Posterior cingulate gyrus (tissue), 11 donors: ENCODE results near the gene CTRL.

Source experiments
- DNase-seq, 10 donors: peaks; one replicate each; pipeline versions ENCODE4 v3.0.0 to v3.0.0-alpha.2; 2020 to 2021; ENCODE audit warnings: mixed read lengths in 3 of 10
- intact Hi-C: fragments of 100-400 bp; cut with DNase I; formaldehyde crosslinking; loops from one replicate; pipeline ENCODE4 v1.15.1; 2023

CTRL gene

GRCh38 chr16:67907397-67908180 is 24.1 kb downstream of the CTRL start:
- peak in 1 of 10 donors; percentile 56 for DNase-seq
- intact Hi-C loops = no loop called here

- intact Hi-C loops = no loop called here
These were observed 28.8 kb downstream of the CTRL start for GRCh38 chr16:67902831-67903230.

DNA sequence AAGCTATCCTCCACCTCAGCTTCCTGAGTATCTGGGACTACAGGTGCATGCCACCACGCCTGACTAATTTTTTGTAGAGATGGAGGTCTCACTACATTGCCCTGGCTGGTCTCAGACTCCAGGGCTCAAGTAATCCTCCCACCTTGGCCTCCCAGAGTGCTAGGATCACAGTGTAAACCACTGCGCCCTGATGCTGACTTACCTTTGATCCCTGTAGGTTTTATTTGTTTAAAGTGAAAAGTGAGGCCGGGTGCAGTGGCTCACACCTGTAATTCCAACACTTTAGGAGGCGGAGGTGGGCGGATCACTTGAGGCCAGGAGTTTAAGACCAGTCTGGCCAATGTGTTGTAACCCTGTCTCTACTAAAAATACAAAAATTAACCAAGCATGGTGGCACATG is 29.9 kb downstream of the CTRL start:
- DNase-seq = peak in 1 of 10 donors; percentile 14
- intact Hi-C loops = no loop called here

More at GRCh38 chr16:67902831-67903230, 28.8 kb downstream of the CTRL start:
- DNase-seq = no peak

DNA sequence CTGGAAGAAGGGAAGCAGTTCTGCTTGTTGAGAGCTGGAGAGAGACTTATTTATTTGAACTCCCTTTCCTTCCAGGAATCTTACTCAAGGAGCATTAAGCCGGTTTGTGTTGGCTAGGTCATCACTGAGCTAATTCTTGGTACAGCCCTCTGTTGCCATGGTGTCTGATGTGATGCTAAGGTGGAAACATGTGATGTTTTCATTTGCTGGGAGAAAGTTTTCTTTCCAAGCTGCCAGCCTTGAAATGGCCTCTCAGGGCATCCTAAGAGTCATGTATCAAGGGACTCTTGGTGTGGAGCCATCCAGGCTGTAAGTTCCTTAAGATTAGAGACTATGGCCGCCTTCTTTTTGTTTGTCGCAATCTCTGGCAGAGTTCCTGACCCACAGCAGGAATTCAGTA is 34.4 kb downstream of the CTRL start:
- intact Hi-C loops = loop anchor here (10.0 kb wide), 1 partner anchor 52 kb away; the partner anchor contains the start of genes CENPT, NUTF2 and THAP11
- no peak for DNase-seq

- intact Hi-C loops = loop anchor here (10.0 kb wide), 1 partner anchor 49 kb away; the partner anchor contains the start of genes CENPT, NUTF2 and THAP11
- peak in 1 of 10 donors; percentile 79 for DNase-seq
These were observed 37.8 kb downstream of the CTRL start for GRCh38 chr16:67893743-67894399.

DNA sequence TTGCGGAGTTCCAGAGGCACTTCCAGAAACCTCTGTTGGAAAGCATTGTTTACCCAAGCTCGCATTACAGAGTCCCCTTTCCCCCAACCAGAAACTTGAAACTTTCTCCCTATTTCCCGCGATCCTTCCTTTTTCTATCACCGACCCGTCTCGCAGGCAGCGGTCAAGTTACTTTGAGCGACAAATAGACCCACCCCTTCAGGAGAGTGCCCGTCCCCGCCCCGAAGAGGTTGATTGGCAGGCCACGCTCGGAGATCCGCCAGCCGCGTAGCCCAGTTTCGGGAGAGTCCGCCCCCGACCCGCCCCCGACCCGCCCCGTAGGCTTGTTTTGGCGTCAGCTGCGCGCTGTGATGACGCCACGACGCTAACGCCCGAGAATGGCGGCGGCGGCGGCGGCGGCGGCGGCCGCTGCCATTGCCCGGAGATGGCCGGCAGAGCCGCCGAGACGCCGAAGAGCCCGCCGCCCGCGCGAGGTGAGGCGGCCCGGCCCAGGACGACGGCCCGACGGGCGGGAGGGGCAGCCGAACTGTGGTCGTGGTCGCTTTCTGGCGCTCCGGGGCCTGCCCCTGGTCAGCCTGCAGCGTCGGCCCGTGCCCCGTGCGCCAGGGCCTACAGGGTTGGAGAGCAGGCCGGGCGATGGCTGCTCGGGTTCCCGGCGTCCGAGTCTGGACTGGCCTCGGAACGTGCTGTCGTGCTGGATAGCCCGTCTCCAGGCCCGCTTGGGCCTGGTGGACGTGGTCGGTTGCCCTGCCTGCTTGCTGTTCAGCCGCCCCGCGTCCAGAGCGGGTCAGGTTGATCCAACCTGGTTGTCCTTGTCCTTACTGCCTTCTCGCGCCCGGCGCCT is 38.5 kb downstream of the CTRL start, which contains the start of gene PSKH1:
TSS of gene PSKH1 (plus strand) at position 356 of the 844 bp plus-strand sequence. CDS start 15,496 bp downstream, outside the sequence.
- intact Hi-C loops = loop anchor here (10.0 kb wide), 1 partner anchor 48 kb away; the partner anchor contains the start of genes CENPT, NUTF2 and THAP11
- peak; percentile 93 to 100 (median 98) for DNase-seq

- peak in 1 of 10 donors; percentile 34 for DNase-seq
- intact Hi-C loops = loop anchor here (10.0 kb wide), 1 partner anchor 48 kb away; the partner anchor contains the start of genes CENPT, NUTF2 and THAP11
These were observed 39.3 kb downstream of the CTRL start for GRCh38 chr16:67892375-67892774.

DNA sequence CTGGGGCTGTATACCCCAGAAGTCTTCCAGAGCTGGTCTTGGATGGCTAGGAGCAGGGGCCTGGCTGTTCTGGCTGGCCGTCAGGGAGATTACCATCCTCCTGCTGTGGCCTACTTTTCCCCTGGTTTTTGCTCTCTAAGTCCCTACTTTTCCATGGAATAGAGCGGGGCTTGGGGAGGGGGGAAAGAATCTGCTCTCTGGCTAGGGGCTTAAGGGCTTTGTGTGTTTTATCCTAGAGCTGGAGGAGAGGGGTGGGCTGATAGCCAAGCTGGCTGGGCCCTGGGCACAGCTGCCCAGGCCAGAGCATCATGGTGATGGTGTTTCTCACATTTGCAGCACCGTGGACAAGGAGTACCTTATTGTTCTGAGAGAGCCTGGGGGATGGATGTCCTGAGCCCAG is 43.3 kb downstream of the CTRL start:
- intact Hi-C loops = no loop called here
- no peak for DNase-seq

GRCh38 chr16:67886387-67886786 is 45.3 kb downstream of the CTRL start:
- intact Hi-C loops = no loop called here
- no peak for DNase-seq

GRCh38 chr16:67885976-67886375 is 45.7 kb downstream of the CTRL start:
- intact Hi-C loops = no loop called here
- peak in 1 of 10 donors; percentile 80 for DNase-seq

GRCh38 chr16:67885545-67885944 is 46.1 kb downstream of the CTRL start:
- DNase-seq = peak in 2 of 10 donors; percentile 51 to 82
- intact Hi-C loops = no loop called here

- DNase-seq = peak; percentile 87 to 99 (median 95)
- intact Hi-C loops = no loop called here
These were observed 47.0 kb downstream of the CTRL start, which contains the start of gene NRN1L for GRCh38 chr16:67884684-67885083. TSS of gene NRN1L (plus strand) at chr16:67884885. CDS start at chr16:67884904, 19 bp downstream.

DNA sequence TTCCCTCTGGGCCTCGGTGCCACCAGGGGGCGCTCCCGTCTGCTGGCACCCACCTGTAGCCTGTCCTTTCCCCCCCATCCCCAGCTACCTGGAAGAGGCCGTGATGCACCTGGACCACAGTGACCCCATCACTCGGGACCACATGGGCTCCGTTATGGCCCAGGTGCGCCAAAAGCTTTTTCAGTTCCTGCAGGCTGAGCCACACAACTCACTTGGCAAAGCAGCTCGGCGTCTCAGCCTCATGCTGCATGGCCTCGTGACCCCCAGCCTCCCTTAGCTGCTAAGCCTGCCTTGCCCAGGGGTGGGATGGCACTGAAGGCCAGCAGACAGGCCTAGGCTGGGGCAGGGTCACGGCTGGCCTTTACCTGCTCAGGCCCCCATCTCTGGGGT is 47.8 kb downstream of the CTRL start:
- intact Hi-C loops = loop anchor here (1.0 to 2.0 kb wide), 2 partner anchors 45 to 156 kb away; no protein-coding TSS in a partner anchor
- DNase-seq = peak in 9 of 10 donors; percentile 49 to 95 (median 62)

DNA sequence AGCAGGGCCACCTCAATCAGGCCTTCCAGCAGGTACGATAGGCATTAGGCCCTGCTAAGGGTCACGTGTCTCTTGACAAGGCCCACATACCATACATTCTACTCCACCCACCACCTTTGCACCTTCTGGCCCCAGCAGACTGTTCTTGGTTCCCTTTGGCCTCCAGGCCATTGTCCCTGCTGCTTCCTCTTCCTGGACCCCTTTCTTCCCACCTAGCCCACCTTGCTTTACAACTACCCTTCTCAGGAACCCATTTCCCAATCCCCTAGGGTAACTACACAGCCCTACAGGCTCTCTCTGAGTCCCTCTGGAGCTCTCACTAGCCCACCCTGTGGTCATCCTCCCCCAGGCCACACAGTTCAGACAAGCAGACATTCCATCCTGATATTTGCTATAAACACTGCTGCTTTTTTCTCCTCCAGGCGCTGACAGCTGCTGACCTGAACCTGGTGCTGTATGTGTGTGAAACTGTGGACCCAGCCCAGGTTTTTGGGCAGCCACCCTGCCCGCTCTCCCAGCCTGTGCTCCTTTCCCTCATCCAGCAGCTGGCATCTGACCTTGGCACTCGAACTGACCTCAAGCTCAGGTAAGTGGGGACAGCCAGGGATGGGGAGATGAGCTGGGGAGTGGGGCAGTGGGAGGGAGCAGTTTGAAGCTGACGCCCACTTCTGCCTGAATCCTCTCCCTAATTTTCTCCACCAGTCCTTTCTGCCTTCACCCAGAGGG is 48.4 kb downstream of the CTRL start:
- DNase-seq = peak in 1 of 10 donors; percentile 15
- intact Hi-C loops = loop anchor here (1.0 to 2.0 kb wide), 2 partner anchors 45 to 157 kb away; no protein-coding TSS in a partner anchor

DNA sequence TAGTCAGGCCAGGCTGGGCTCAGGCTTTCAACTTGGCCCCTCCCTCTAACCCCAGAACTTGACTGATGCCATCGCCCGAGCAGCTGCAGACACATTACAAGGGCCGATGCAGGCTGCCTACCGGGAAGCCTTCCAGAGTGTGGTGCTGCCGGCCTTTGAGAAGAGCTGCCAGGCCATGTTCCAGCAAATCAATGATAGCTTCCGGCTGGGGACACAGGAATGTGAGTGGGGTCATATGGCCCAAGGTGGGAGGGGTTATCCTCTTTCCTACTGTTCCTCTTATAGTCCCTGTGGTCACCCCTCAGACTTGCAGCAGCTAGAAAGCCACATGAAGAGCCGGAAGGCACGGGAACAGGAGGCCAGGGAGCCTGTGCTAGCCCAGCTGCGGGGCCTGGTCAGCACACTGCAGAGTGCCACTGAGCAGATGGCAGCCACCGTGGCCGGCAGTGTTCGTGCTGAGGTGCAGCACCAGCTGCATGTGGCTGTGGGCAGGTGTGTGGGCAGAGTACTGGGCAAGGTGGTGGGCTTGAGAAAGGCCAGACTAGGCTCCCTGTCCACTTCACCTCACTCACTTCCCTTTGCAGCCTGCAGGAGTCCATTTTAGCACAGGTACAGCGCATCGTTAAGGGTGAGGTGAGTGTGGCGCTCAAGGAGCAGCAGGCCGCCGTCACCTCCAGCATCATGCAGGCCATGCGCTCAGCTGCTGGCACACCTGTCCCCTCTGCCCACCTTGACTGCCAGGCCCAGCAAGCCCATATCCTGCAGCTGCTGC is 49.1 kb downstream of the CTRL start:
- peak; percentile 71 to 98 (median 84) for DNase-seq
- intact Hi-C loops = loop anchor here (1.0 to 2.0 kb wide), 2 partner anchors 46 to 158 kb away; no protein-coding TSS in a partner anchor

- peak in 9 of 10 donors; percentile 23 to 96 (median 63) for DNase-seq
- intact Hi-C loops = loop anchor here (2.0 kb wide), 1 partner anchor 47 kb away; no protein-coding TSS in a partner anchor
These were observed 50.0 kb downstream of the CTRL start for GRCh38 chr16:67881621-67882161.

GRCh38 chr16:67880584-67880983 is 51.1 kb downstream of the CTRL start:
- intact Hi-C loops = no loop called here
- DNase-seq = peak in 2 of 10 donors; percentile 69 to 76

DNA sequence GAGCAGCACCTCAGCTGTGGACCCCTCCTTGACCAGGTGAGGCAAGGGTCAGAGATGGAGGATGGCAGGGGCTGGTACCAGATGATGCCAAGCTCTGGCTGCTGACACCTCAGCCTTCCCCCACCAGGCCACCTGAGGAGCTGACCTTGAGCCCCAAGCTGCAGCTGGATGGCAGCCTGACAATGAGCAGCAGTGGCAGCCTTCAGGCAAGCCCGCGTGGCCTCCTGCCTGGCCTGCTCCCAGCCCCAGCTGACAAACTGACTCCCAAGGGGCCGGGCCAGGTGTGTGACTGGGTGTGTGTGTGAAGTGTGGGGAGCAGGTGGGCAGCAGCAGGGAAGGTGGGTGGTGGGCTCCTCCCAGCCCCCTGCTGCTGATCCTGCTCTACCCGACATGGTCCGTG is 51.7 kb downstream of the CTRL start:
- intact Hi-C loops = no loop called here
- peak in 2 of 10 donors; percentile 54 to 62 for DNase-seq
